NCI-H69 (cell line): ENCODE data around the gene PARP1.

Experiments
- DNase-seq: peaks from one replicate; lab custom pipeline; 2025; lab: John Stamatoyannopoulos, UW

PARP1 gene

GRCh38 chr1:226376300-226376699, 31.6 kb downstream of the PARP1 start:
- DNase-seq = no peak

- DNase-seq = no peak
Measured at GRCh38 chr1:226373376-226373775, 34.5 kb downstream of the PARP1 start.

GRCh38 chr1:226372885-226373284, 35.0 kb downstream of the PARP1 start:
- no peak for DNase-seq

GRCh38 chr1:226371866-226372490, 35.9 kb downstream of the PARP1 start:
- DNase-seq = no peak

- no peak for DNase-seq
Measured at GRCh38 chr1:226371027-226371694, 36.7 kb downstream of the PARP1 start.

- DNase-seq = no peak
Measured at GRCh38 chr1:226370144-226370923, 37.6 kb downstream of the PARP1 start.

- no peak for DNase-seq
Measured at GRCh38 chr1:226369110-226369509, 38.8 kb downstream of the PARP1 start.

- no peak for DNase-seq
Measured at GRCh38 chr1:226366290-226366689, 41.6 kb downstream of the PARP1 start.

- no peak for DNase-seq
Measured at GRCh38 chr1:226365831-226366231, 42.1 kb downstream of the PARP1 start.

GRCh38 chr1:226364901-226365565, 42.9 kb downstream of the PARP1 start:
- DNase-seq = no peak

GRCh38 chr1:226364514-226364899, 43.4 kb downstream of the PARP1 start:
- DNase-seq = no peak

- no peak for DNase-seq
Measured at GRCh38 chr1:226363801-226364513, 43.9 kb downstream of the PARP1 start.

- no peak for DNase-seq
Measured at GRCh38 chr1:226362891-226363447, 44.9 kb downstream of the PARP1 start.

GRCh38 chr1:226362361-226362760, 45.5 kb downstream of the PARP1 start:
- DNase-seq = no peak

GRCh38 chr1:226360106-226360746, 47.7 kb downstream of the PARP1 start:
- DNase-seq = no peak

- DNase-seq = no peak
Measured at GRCh38 chr1:226357416-226357815, 50.5 kb downstream of the PARP1 start.

GRCh38 chr1:226355669-226356551, 52.0 kb downstream of the PARP1 start:
- peak; percentile 77 for DNase-seq

GRCh38 chr1:226355016-226355415, 52.9 kb downstream of the PARP1 start:
- DNase-seq = no peak

- no peak for DNase-seq
Measured at GRCh38 chr1:226353698-226354525, 54.0 kb downstream of the PARP1 start.
